Erythroblast (primary cell): ENCODE results near the gene HP1BP3.

Experiments
- GATA1 ChIP-seq: IDR thresholded peaks from 2 replicates; pipeline ENCODE4 v1.6.1; 2011; ENCODE audit warnings: low read depth, mild to moderate bottlenecking, control low read depth, low read length, moderate library complexity
- POLR2A ChIP-seq: IDR thresholded peaks from 2 replicates; pipeline ENCODE4 v1.6.1; 2011; ENCODE audit warnings: mild to moderate bottlenecking, low read length

GRCh38 chr1:20698195-20698910 is 88.8 kb downstream of the HP1BP3 start:
- no peak for TF ChIP-seq POLR2A
- no peak for TF ChIP-seq GATA1
